Hematopoietic multipotent progenitor cell treated with erythropoietin and hydrocortisone succinate and interleukin-3 and kit ligand, for 15 days (in vitro differentiated cells): ENCODE data around the gene FAM187B.
"Not testable (repeated sequence)": the region's sequence is repeated elsewhere in the genome, so short reads cannot be mapped to it uniquely, and the experiment has no call there.

Experiments
- DNase-seq: peaks from one replicate; pipeline ENCODE4 v3.0.0-alpha.2; 2015; ENCODE audit warnings: low spot score

Gene FAM187B

DNA sequence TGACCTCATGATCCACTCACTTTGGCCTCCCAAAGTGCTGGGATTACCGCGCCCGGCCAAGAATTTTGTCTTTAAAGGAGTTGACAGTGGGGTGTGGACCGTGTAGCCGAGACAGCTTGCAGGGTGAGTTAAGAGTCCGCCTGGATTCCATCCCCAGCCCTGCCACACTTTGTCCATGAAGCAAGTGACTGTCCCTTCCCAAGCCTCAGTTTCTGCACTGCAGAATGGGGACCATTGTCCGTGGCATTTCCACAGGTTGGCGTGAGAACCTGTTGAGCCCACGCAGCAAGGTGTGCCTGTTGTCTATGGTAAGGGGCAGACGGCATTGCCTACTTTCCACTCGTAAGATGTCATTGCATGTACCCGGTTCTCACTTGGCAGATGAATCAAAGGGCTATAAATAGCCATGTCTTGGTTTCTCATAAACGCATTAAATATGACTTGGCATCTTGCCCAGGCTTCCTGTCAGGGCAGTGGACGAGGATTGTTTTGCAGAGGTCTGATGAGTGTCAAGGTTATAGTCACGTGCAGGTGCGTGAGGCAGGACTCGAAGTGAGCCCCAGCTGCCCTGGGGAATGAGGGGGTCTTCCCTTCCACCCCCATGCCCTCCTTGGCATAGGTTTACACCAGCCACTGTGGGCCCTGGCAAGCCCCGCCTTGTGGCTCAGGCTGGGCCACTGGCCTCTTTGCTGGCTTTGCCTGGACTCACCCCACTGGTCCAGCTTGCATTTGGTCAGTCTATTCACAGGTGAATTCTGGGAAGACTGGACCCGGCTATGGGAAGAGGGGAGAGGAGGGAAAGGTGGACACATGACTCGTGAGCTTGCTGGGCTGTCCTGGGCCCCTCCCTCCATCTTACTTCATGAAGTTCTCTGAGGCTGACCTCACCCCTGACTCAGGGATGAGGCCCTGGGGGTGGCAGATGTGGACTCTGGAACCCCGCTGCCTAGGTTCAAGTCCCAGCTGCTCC is 14.6 kb downstream of the FAM187B start:
- DNase-seq: no peak

DNA sequence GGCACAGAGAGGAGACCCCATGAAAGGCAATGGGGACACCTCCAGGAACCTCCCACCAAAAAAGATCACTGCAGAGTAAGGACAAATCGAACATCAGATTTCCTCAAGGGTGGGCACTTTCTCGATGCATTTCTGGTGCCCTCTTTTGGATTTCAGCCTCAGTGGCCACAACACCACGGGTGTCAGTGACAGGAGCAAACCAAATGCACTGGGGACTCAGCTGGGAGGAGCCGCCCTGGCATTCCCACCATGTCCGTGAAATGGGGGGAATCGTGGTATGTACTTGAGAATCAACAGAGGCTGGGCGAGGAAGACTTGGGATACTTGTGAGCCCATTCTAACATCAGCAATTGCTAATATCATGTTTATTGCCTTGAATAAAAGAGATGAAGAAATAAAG is 16.3 kb downstream of the FAM187B start:
- DNase-seq: no peak

DNA sequence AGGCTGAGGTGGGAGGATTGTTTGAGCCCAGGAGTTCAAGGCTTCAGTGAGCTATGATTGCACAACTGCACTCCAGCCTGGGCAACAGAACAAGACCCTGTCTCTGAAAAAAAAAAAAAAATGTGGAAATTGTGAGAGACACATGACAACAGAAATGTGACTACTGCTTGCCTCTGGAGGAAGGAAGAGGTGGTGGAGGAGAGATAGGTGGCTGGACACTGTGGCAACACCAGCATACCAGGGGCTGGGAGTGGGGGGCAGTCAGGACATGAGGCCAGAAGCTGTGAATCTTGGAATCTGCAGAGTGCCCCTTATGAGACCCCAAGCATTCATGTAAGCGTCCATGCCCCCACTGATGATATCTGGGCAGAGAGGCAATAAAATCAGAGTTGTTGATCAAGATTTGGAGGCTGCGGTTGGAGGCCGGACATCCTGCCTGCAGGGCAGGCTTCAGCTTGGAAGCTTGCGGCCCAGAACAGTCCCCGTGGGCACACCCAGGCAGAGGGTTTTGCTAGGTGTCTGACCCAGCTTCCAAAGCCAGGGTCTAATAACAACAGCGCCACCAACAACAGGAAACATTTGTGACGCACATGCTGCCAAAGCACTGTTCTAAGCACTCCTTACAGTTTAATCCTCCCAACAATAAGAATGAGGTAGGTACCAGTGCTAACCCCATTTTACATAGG is 16.9 kb downstream of the FAM187B start:
- no peak for DNase-seq

DNA sequence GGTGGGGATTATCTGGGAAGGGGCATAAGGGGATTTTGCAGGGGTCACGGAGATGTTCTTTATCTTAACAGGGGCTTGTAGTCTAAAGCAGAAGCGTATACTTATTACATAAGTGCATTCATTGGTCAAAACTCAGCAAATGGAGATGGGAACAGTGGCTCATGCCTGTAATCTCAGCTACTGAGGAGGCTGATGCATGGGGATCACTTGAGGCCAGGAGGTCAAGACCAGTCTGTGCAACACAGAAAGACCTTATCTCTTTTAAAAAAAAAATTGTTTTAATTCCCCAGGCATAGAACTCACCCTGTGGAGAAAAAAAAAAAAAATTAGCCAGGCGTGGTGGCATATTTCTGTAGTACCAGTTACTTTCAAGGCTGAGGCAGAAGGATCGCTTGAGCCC is 18.9 kb downstream of the FAM187B start:
- DNase-seq: no peak

GRCh38 chr19:35208121-35208520 is 20.4 kb downstream of the FAM187B start:
- no peak for DNase-seq

- DNase-seq: no peak
Observed at GRCh38 chr19:35207391-35207871, 21.1 kb downstream of the FAM187B start.

GRCh38 chr19:35206855-35207254 is 21.7 kb downstream of the FAM187B start:
- no peak for DNase-seq

DNA sequence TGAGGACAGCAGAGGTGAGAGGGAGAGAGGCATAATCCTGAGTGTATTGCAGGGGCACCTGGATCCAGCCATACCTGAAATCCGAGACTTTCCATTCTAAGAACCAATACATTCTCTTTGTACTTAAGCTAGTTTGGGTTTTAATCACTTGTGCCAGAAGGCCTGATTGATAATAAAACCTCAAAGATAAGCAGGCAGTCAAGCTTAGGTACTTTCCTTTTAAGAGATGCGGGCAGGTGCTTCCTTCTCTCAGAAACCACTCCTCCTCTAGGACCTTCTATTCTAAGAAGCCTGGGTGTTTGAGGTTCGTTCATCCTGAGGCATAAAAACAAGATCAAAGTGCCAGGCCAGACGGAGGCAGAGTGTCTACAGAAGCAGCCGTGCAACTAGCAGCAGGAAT is 22.2 kb downstream of the FAM187B start:
- no peak for DNase-seq

GRCh38 chr19:35205733-35206323 is 22.7 kb downstream of the FAM187B start:
- no peak for DNase-seq

DNA sequence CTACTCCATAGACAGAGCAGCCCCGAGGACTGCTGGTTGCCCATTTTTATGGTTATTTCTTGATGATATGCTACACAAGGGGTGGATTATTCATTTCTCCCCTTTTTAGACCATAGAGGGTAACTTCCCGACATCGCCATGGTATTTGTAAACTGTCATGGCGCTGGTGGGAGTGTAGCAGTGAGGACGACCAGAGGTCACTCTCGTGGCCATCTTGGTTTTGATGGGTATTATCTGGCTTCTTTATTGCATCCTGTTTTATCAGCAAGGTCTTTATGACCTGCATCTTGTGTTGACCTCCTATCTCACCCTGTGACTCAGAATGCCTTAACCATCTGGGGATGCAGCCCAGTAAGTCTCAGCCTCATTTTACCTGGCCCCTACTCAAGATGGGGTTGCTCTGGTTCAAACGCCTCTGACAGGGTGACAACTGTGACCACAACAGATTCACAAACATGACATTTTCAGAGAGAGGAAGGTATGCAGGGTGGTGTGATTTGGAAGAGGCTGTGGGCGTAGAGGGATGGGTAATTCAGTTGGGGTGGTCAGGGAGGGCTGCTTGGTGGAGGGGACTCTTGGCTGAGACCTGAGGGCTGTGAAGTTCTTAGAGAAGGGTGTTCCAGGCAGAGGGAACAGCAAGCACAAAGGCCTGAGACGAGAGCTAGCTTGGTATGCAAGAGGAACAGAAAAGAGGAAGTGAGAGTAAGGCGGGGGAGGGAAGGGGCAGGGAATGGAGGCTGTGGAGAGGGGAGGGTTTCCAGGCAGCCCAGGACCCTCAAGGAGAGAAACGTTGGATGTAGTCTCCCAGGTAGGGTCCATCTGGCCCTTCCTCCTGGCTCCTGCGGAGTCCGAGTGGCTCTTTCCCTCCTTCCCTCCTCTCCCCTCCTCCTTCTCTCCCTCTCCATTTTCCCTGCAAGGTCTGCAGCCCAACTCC is 23.5 kb downstream of the FAM187B start:
- no peak for DNase-seq

- no peak for DNase-seq
Observed at GRCh38 chr19:35202722-35203688, 25.5 kb downstream of the FAM187B start.

DNA sequence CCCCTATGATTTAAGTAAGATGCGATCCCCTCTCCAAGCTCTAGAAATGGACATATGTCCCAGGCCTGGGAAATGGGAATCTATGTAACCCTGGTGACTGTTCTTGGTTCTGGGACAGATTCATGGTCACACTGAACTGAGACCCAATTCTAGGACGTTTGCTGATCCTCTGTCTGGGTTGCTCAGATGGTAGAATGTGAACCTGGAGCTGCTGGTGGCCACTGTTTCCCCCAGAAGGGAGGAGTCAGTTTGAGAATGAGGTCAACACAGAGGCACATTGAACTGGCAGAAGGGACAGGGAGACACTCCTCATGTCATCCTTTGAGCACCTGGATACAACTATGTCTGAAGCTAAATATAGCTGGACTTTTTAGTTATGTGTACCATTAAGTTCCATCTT is 29.1 kb downstream of the FAM187B start:
- no peak for DNase-seq

- not testable (repeated sequence) for DNase-seq
Observed at GRCh38 chr19:35196861-35197260, 31.7 kb downstream of the FAM187B start.

DNA sequence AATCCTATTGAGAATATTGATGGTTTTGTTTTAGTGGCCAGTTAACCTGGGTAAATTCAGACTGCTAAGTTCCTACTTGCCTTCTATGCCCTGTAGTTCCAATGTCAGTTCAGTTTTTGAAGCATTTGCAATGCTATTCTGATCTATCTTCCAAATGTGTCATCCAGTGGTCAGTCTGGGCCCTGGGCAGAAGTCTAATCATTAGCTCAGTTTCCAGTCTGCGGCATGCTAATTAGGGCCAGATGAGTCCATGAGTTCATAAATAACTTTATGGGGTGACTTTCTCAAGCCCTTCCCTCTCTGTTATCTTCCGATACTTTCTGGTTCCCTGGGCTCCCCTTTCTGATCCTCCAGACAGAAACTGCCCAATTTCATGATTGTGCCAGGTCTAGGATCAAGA is 32.7 kb downstream of the FAM187B start:
- DNase-seq: no peak

- DNase-seq: no peak
Observed at GRCh38 chr19:35194012-35194984, 34.2 kb downstream of the FAM187B start.

- no peak for DNase-seq
Observed at GRCh38 chr19:35184884-35185283, 43.7 kb downstream of the FAM187B start.

GRCh38 chr19:35184267-35184666 is 44.3 kb downstream of the FAM187B start:
- DNase-seq: no peak

- DNase-seq: no peak
Observed at GRCh38 chr19:35181387-35181786, 47.2 kb downstream of the FAM187B start.

- DNase-seq: no peak
Observed at GRCh38 chr19:35179830-35180229, 48.7 kb downstream of the FAM187B start.
